Fibroblast of lung (primary cell): ENCODE data around the gene CEP41. TPM values are rescaled to one million over a fixed set of nuclear protein-coding genes. Genes with fewer than 3 reads are reported as not detected.
A peak's percentile ranks its signal among the peaks of the same experiment; 100 is the strongest.

Experiments
- DNase-seq, 2 donors: peaks; one replicate each; pipeline versions ENCODE4 v3.0.0 to v3.0.0-alpha.2; 2010; ENCODE audit warnings: low read depth in 2 of 2
- H2AFZ ChIP-seq: 2 replicates; pipeline ENCODE4 v1.5.1; 2012; ENCODE audit warnings: low read length, control low read depth, inconsistent platforms
- H3K27ac ChIP-seq: 2 replicates; pipeline ENCODE4 v1.5.1; 2011; ENCODE audit warnings: low read length, control low read depth; ENCODE audit not compliant: insufficient read depth
- H3K27me3 ChIP-seq: 2 replicates; pipeline ENCODE4 v1.5.1; 2011; ENCODE audit warnings: mild to moderate bottlenecking, low read length; ENCODE audit not compliant: control insufficient read depth, insufficient read depth
- H3K36me3 ChIP-seq: 2 replicates; pipeline ENCODE4 v1.5.1; 2011; ENCODE audit warnings: low read length; ENCODE audit not compliant: control insufficient read depth, insufficient read depth
- H3K4me1 ChIP-seq: 2 replicates; pipeline ENCODE4 v1.5.1; 2011; ENCODE audit warnings: low read length; ENCODE audit not compliant: control insufficient read depth, insufficient read depth; ENCODE audit errors: extremely low read depth
- H3K4me2 ChIP-seq: 2 replicates; pipeline ENCODE4 v1.5.1; 2011; ENCODE audit warnings: low read length, control low read depth; ENCODE audit not compliant: insufficient read depth; ENCODE audit errors: extremely low read depth
- H3K4me3 ChIP-seq, 4 experiments: fragments of 200-600 bp in 1 of 4; sonication (generic) in 1 of 4; replicated peaks in 1 of 4; 2 replicates each; pipeline ENCODE4 v1.5.1; 2011 to 2016; ENCODE audit warnings: low read length in 4 of 4, low read depth in 3 of 4, mild to moderate bottlenecking in 3 of 4, control low read depth in 2 of 4, inconsistent platforms in 1 of 4, mixed read lengths in 1 of 4; ENCODE audit not compliant: insufficient read depth in 1 of 4; ENCODE audit errors: control extremely low read depth in 1 of 4
- H3K79me2 ChIP-seq: 2 replicates; pipeline ENCODE4 v1.5.1; 2012; ENCODE audit warnings: mild to moderate bottlenecking, low read length, inconsistent platforms; ENCODE audit not compliant: control insufficient read depth, insufficient read depth
- H3K9ac ChIP-seq: 2 replicates; pipeline ENCODE4 v1.5.1; 2011; ENCODE audit warnings: mild to moderate bottlenecking, low read length, control low read depth; ENCODE audit not compliant: insufficient read depth
- H3K9me3 ChIP-seq: 2 replicates; pipeline ENCODE4 v1.5.1; 2012; ENCODE audit warnings: low read depth, low read length; ENCODE audit not compliant: control insufficient read depth, insufficient read depth
- H4K20me1 ChIP-seq: 2 replicates; pipeline ENCODE4 v1.5.1; 2011; ENCODE audit warnings: low read length; ENCODE audit not compliant: control insufficient read depth, insufficient read depth; ENCODE audit errors: extremely low read depth
- EZH2 ChIP-seq: IDR thresholded peaks from 2 replicates; pipeline ENCODE4 v1.5.1; 2012; ENCODE audit warnings: low read length, control low read depth, mild to moderate bottlenecking; ENCODE audit errors: missing control alignments
- polyA plus RNA-seq, 2 donors: library from polyadenylated mRNA; depleted of rRNA in 1 of 2; stranded (reverse) in 1 of 2; unstranded in 1 of 2; fragments of >200 nt; gene quantifications; 2 replicates each; pipeline ENCODE4 v1.2.1, GENCODE V29; 2011 to 2012; ENCODE audit warnings: missing spikeins in 1 of 2
- total RNA-seq: library from RNA; depleted of rRNA; stranded (reverse); fragments of >200 nt; gene quantifications from 2 replicates; pipeline ENCODE4 v1.2.1, GENCODE V29; 2014
- TF ChIP-seq, protein P1 (sequence below), 2 donors: IDR thresholded peaks in 1 of 2; conservative IDR thresholded peaks in 1 of 2; 1 replicate in 1 of 2; 2 replicates in 1 of 2; pipeline ENCODE4 v1.5.1; 2011 to 2012; ENCODE audit warnings: low read length in 2 of 2, control low read depth in 1 of 2, inconsistent platforms in 1 of 2, low read depth in 1 of 2, mild to moderate bottlenecking in 1 of 2

CEP41 gene
- total and polyA plus RNA-seq, 2 donors (not counting 1 experiment from before 2014, with no cell fraction given), result 8.3 to 24.5 TPM

DNA sequence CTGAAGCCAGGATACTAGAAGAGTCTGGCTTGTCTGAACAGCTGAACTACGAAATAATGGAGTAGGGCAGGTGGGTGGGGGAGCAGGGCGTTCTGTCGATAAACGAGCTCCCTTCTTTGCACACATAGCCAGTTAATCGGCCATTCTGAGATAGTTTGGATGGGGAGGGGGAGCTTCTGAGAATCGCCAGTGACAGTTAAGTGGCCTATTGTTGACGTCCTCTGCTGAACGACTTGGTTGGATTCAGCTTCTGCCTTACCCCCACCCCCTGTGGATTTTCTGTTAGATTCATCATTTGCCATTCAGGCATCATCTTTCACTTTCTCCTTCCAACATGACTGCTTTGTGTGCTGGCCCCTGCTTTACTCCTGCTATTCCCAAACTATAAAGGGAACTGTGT is 95.7 kb downstream of the CEP41 start:
- TF ChIP-seq EZH2, result no peak
- TF ChIP-seq, protein P1, sequence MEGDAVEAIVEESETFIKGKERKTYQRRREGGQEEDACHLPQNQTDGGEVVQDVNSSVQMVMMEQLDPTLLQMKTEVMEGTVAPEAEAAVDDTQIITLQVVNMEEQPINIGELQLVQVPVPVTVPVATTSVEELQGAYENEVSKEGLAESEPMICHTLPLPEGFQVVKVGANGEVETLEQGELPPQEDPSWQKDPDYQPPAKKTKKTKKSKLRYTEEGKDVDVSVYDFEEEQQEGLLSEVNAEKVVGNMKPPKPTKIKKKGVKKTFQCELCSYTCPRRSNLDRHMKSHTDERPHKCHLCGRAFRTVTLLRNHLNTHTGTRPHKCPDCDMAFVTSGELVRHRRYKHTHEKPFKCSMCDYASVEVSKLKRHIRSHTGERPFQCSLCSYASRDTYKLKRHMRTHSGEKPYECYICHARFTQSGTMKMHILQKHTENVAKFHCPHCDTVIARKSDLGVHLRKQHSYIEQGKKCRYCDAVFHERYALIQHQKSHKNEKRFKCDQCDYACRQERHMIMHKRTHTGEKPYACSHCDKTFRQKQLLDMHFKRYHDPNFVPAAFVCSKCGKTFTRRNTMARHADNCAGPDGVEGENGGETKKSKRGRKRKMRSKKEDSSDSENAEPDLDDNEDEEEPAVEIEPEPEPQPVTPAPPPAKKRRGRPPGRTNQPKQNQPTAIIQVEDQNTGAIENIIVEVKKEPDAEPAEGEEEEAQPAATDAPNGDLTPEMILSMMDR (conservative IDR thresholded peaks at IDR 0.05 in 1 of 2, IDR thresholded peaks at IDR 0.05 in 1 of 2; ENCODE audit: low read depth in 1 of 2, low read length in 2 of 2), result no peak
- no peak overlapping the region for H3K4me3 ChIP-seq
- H3K4me1 ChIP-seq, result peaks cover under 1% of the 10 kb centered on the region
- no peaks in the 10 kb centered on the region for H4K20me1 ChIP-seq
- H3K27me3 ChIP-seq, result no peaks in the 10 kb centered on the region
- DNase-seq, result no peak
- H3K4me2 ChIP-seq, result peak overlapping the region; percentile 3
- H3K79me2 ChIP-seq, result no peaks in the 10 kb centered on the region
- no peaks in the 10 kb centered on the region for H3K9me3 ChIP-seq
- no peaks in the 10 kb centered on the region for H3K36me3 ChIP-seq
- no peak overlapping the region for H3K27ac ChIP-seq
- no peak overlapping the region for H3K9ac ChIP-seq
- H2AFZ ChIP-seq, result peak overlapping the region; percentile 4

DNA sequence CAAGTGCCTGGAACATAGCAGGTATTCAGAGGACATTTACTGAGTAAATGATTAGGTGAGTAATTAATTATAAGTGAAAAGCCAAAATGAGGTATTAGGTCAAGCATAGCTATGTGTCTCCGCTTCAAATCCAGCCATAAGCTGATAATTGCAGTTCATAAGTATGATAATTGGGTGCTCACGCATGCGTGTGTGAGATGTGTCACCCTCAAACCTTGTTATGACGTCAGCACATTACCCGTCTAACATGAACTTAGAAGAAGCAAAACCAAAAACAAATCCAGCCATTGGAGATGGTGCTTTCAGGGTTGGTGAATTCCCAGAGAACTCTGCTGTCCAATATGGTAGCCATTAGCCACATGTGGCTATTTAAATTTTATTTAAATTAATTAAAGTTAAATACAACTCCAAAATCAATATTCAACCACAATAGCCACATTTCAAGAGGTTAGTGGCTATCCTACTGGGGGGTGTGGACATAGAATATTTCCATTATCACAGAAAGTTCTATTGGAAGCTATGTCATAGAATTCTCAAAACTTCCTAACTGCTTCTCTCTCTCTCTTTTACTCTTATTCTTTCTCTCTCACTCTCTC is 96.4 kb downstream of the CEP41 start, which contains the start of gene CPA5:
Gene CPA5, plus strand, starts transcription at position 546 of the 596 bp plus-strand sequence. CDS start 1,670 bp downstream, outside the sequence.
- DNase-seq, result no peak
- Histone ChIP-seq H4K20me1 (no peaks in the 10 kb centered on the region), H3K27me3 (no peaks in the 10 kb centered on the region), H3K27ac (no peak within 1 kb of the TSS), H3K79me2 (no peaks in the 10 kb centered on the region), H3K9me3 (no peaks in the 10 kb centered on the region), H3K4me2 (peak within 1 kb of the TSS; percentile 3), H3K4me1 (no peaks in the 10 kb centered on the region), H2AFZ (peak within 1 kb of the TSS; percentile 4), H3K4me3 (no peak within 1 kb of the TSS), H3K36me3 (no peaks in the 10 kb centered on the region), H3K9ac (no peak within 1 kb of the TSS)
- TF ChIP-seq, protein P1 (conservative IDR thresholded peaks at IDR 0.05 in 1 of 2, IDR thresholded peaks at IDR 0.05 in 1 of 2; ENCODE audit: low read depth in 1 of 2, low read length in 2 of 2), result no peak
- no peak for TF ChIP-seq EZH2

Other genes starting within 250 kb of the CEP41 start
- gene TMEM209, start 235.6 kb downstream of the CEP41 start, total RNA-seq, result 9.5 and 9.7 TPM in 2 replicates
- gene TMEM209, start 235.6 kb downstream of the CEP41 start, polyA plus RNA-seq, result 15.1 and 20.8 TPM in 2 replicates
- not detected in 2 replicates for gene SSMEM1, start 233.2 kb downstream of the CEP41 start, total RNA-seq
- not detected in 2 replicates for gene SSMEM1, start 233.2 kb downstream of the CEP41 start, polyA plus RNA-seq
- gene CPA2, start 174.2 kb downstream of the CEP41 start, total RNA-seq, result under 0.01 TPM in 1 of 2 replicates, not detected in the other
- 0.06 TPM in 1 of 2 replicates, not detected in the other for gene CPA2, start 174.2 kb downstream of the CEP41 start, polyA plus RNA-seq
- 6.4 and 20.0 TPM in 2 replicates for gene CPA4, start 147.9 kb downstream of the CEP41 start, total RNA-seq
- 31.5 and 48.3 TPM in 2 replicates for gene CPA4, start 147.9 kb downstream of the CEP41 start, polyA plus RNA-seq
- not detected in 2 replicates for gene CPA5, start 96.2 kb downstream of the CEP41 start, total RNA-seq
- not detected in 2 replicates for gene CPA5, start 96.2 kb downstream of the CEP41 start, polyA plus RNA-seq
- gene CPA1, start 60.5 kb downstream of the CEP41 start, total RNA-seq, result under 0.01 TPM in 1 of 2 replicates, not detected in the other
- gene CPA1, start 60.5 kb downstream of the CEP41 start, polyA plus RNA-seq, result 0.12 TPM in 1 of 2 replicates, not detected in the other
- 38.8 and 175 TPM in 2 replicates for gene MEST, start 51.1 kb upstream of the CEP41 start, total RNA-seq
- 132 and 382 TPM in 2 replicates for gene MEST, start 51.1 kb upstream of the CEP41 start, polyA plus RNA-seq
- 34.7 and 52.4 TPM in 2 replicates for gene COPG2, start 227.7 kb upstream of the CEP41 start, total RNA-seq
- 34.3 and 47.8 TPM in 2 replicates for gene COPG2, start 227.7 kb upstream of the CEP41 start, polyA plus RNA-seq
- gene TSGA13, start 245.5 kb upstream of the CEP41 start, total RNA-seq, result not detected in 2 replicates
- gene TSGA13, start 245.5 kb upstream of the CEP41 start, polyA plus RNA-seq, result not detected in 2 replicates